NCI-H345 treated with DMSO at 0.1 percent for 48 hours (cell line): ENCODE results near the gene OTUD1.

Experiments used
- DNase-seq: peaks from one replicate; lab custom pipeline; 2025; ENCODE audit not compliant: unreplicated experiment; lab: John Stamatoyannopoulos, UW

Gene OTUD1

GRCh38 chr10:23421397-23421796, 17.5 kb upstream of the OTUD1 start:
- DNase-seq: no peak

- DNase-seq: no peak
Measured at GRCh38 chr10:23422003-23422411, 16.9 kb upstream of the OTUD1 start.

GRCh38 chr10:23432166-23432565, 6.7 kb upstream of the OTUD1 start:
- no peak for DNase-seq

GRCh38 chr10:23432639-23433038, 6.2 kb upstream of the OTUD1 start:
- DNase-seq: no peak

- DNase-seq: no peak
Measured at GRCh38 chr10:23433701-23434100, 5.2 kb upstream of the OTUD1 start.

- DNase-seq: no peak
Measured at GRCh38 chr10:23435378-23435777, 3.5 kb upstream of the OTUD1 start.

GRCh38 chr10:23436983-23437382, 1.9 kb upstream of the OTUD1 start:
- DNase-seq: no peak

- DNase-seq: no peak
Measured at GRCh38 chr10:23437963-23438546, 820 bp upstream of the OTUD1 start.

- DNase-seq: no peak
Measured at GRCh38 chr10:23439452-23439960, 631 bp downstream of the OTUD1 start.

- DNase-seq: no peak
Measured at GRCh38 chr10:23439961-23440889, 1.4 kb downstream of the OTUD1 start.

- DNase-seq: no peak
Measured at GRCh38 chr10:23441251-23441650, 2.4 kb downstream of the OTUD1 start.

- DNase-seq: no peak
Measured at GRCh38 chr10:23442936-23443335, 4.1 kb downstream of the OTUD1 start.

GRCh38 chr10:23445591-23445990, 6.7 kb downstream of the OTUD1 start:
- no peak for DNase-seq

GRCh38 chr10:23448323-23448722, 9.4 kb downstream of the OTUD1 start:
- no peak for DNase-seq

GRCh38 chr10:23448802-23449570, 10.1 kb downstream of the OTUD1 start:
- DNase-seq: no peak

GRCh38 chr10:23452033-23452655, 13.3 kb downstream of the OTUD1 start:
- no peak for DNase-seq

- no peak for DNase-seq
Measured at GRCh38 chr10:23453465-23453864, 14.6 kb downstream of the OTUD1 start.

- DNase-seq: no peak
Measured at GRCh38 chr10:23457632-23458417, 18.9 kb downstream of the OTUD1 start.

GRCh38 chr10:23459308-23459939, 20.5 kb downstream of the OTUD1 start:
- no peak for DNase-seq

GRCh38 chr10:23461557-23461956, 22.7 kb downstream of the OTUD1 start:
- DNase-seq: no peak
